GM23248 (cell line): Measurements from ENCODE around the gene WWOX.

ENCODE experiments used
- EZH2 ChIP-seq: fragments of 200-600 bp; sonication (generic); IDR thresholded peaks from 2 replicates; pipeline ENCODE4 v1.6.1; 2018; ENCODE audit warnings: antibody characterized with exemption, mild to moderate bottlenecking; ENCODE audit not compliant: insufficient read depth, poor library complexity, severe bottlenecking
- EZH2phosphoT487 ChIP-seq: fragments of 200-600 bp; sonication (generic); IDR thresholded peaks from 2 replicates; pipeline ENCODE4 v1.6.1; 2018; ENCODE audit warnings: antibody characterized with exemption, moderate library complexity, mild to moderate bottlenecking, low read depth; ENCODE audit not compliant: insufficient read depth

DNA sequence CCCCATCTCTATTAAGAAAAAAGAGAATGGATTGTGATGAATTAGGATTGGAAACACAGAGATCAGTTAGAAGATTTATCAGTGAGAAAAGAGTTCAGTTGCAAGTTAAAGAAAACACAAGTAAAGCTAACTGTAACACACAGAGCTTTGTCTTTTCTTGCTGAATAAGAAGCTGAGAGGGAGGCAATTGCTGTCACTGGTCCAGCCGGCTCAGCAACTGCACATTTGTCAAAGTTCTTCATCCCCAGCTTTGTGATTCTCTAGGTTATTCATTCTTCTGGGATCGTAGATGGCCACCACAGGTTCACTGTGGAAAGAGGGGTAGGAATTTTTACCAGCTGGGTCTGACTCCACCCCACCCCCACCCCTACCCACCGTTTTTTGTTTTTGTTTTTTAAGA, 615.7 kb downstream of the WWOX start:
- no peak for TF ChIP-seq EZH2
- no peak for TF ChIP-seq EZH2phosphoT487
